ENCODE results near the gene RASGRP1.

RASGRP1 gene

GRCh38 chr15:38600236-38600635 is 35.6 kb upstream of the RASGRP1 start:
- Histone ChIP-seq H3K27ac (no peak overlapping the region), H3K36me3 (no peaks in the 10 kb centered on the region), H3K4me1 (no peaks in the 10 kb centered on the region), H3K27me3 (no peaks in the 10 kb centered on the region), H3K4me3 (no peak overlapping the region), H3K9me3 (no peaks in the 10 kb centered on the region)
- TF ChIP-seq, protein P1, sequence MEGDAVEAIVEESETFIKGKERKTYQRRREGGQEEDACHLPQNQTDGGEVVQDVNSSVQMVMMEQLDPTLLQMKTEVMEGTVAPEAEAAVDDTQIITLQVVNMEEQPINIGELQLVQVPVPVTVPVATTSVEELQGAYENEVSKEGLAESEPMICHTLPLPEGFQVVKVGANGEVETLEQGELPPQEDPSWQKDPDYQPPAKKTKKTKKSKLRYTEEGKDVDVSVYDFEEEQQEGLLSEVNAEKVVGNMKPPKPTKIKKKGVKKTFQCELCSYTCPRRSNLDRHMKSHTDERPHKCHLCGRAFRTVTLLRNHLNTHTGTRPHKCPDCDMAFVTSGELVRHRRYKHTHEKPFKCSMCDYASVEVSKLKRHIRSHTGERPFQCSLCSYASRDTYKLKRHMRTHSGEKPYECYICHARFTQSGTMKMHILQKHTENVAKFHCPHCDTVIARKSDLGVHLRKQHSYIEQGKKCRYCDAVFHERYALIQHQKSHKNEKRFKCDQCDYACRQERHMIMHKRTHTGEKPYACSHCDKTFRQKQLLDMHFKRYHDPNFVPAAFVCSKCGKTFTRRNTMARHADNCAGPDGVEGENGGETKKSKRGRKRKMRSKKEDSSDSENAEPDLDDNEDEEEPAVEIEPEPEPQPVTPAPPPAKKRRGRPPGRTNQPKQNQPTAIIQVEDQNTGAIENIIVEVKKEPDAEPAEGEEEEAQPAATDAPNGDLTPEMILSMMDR (IDR thresholded peaks at IDR 0.05) = no peak
- intact Hi-C loops (cut with DNase I; ENCODE audit: low total_unique reads) = no loop called here
- DNase-seq = no peak

DNA sequence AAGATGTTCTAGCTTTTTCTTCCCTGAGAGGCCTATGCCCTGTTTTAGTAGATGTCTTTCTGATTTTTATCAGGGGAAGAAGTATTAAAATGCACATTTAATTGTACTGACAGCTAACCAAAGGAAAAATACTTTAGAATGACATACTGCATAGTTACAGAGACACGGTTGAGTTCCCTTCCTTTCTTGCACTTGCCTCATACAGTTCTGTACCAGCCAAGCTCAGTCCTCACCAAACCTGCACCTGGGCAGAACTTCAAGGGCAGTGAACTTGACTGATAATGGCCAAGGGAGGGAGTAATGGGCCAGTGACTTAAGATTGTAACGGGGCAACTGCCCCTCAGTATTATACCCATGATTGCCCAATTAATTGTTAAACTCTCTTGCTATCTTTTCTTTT is 34.1 kb upstream of the RASGRP1 start:
- H3K27ac ChIP-seq = no peak overlapping the region

GRCh38 chr15:38597219-38597800 is 32.7 kb upstream of the RASGRP1 start:
- Histone ChIP-seq H3K36me3 (no peaks in the 10 kb centered on the region), H3K4me3 (no peak overlapping the region), H3K27me3 (no peaks in the 10 kb centered on the region), H3K27ac (no peak overlapping the region), H3K4me1 (no peaks in the 10 kb centered on the region), H3K9me3 (no peaks in the 10 kb centered on the region)
- DNase-seq = no peak
- intact Hi-C loops (cut with DNase I; ENCODE audit: low total_unique reads) = no loop called here
- TF ChIP-seq, protein P1 (IDR thresholded peaks at IDR 0.05) = no peak

More for the DNA sequence above, 34.1 kb upstream of the RASGRP1 start:
- TF ChIP-seq, protein P1 (IDR thresholded peaks at IDR 0.05) = no peak
- DNase-seq = no peak
- no peaks in the 10 kb centered on the region for H3K9me3 ChIP-seq
- H3K4me3 ChIP-seq = no peak overlapping the region
- H3K27me3 ChIP-seq = no peaks in the 10 kb centered on the region
- H3K4me1 ChIP-seq = no peaks in the 10 kb centered on the region
- no peaks in the 10 kb centered on the region for H3K36me3 ChIP-seq
- intact Hi-C loops (cut with DNase I; ENCODE audit: low total_unique reads) = no loop called here

DNA sequence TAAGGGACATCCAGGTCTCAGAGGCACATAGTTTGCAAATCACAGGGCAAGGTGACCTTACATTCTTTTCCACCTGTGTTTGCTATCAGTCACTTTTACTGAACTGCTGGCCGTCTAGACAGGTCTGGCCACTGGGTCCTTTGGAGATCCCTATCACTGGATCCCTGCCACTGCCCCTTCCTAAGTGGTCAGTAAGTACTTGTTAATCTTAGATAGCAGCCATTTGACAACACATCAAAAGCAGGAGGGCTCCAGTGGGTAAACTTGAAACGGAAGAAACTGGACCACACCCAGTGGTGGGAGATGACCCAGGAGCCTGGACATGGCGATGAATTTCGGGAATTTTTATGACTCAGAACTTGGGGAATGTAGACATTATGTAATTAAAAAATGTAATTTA is 28.9 kb upstream of the RASGRP1 start:
- TF ChIP-seq, protein P1 (IDR thresholded peaks at IDR 0.05) = no peak
- Histone ChIP-seq H3K4me3 (no peak overlapping the region), H3K27me3 (no peaks in the 10 kb centered on the region), H3K4me1 (no peaks in the 10 kb centered on the region), H3K27ac (no peak overlapping the region), H3K9me3 (no peaks in the 10 kb centered on the region), H3K36me3 (no peaks in the 10 kb centered on the region)
- intact Hi-C loops (cut with DNase I; ENCODE audit: low total_unique reads) = no loop called here
- no peak for DNase-seq

DNA sequence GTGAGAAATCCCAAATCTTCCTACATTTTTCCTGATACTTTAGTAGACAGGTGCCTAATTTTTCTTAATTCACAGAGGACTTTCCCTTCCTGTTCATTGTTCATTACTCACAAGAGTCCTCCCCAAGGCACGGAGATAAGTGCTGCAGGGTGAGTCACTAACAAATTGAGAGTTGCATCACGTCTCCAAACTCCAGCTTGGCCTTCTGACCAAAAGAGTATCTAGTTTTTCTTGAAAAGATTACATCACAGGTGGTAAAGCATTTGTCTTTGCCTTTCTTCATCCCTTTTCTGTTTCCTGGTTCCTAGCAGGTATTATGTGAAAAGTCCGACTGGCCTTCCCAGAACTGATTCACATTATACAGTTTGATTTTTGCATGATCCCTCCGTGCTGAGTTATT is 24.9 kb upstream of the RASGRP1 start:
- DNase-seq = no peak
- no peaks in the 10 kb centered on the region for H3K4me1 ChIP-seq
- intact Hi-C loops (cut with DNase I; ENCODE audit: low total_unique reads) = no loop called here
- H3K27ac ChIP-seq = no peak overlapping the region
- no peaks in the 10 kb centered on the region for H3K9me3 ChIP-seq
- H3K4me3 ChIP-seq = no peak overlapping the region
- TF ChIP-seq, protein P1 (IDR thresholded peaks at IDR 0.05) = no peak
- H3K27me3 ChIP-seq = no peaks in the 10 kb centered on the region
- H3K36me3 ChIP-seq = no peaks in the 10 kb centered on the region

- DNase-seq = no peak
Measured at GRCh38 chr15:38588672-38589071, 24.1 kb upstream of the RASGRP1 start.

More at GRCh38 chr15:38588672-38589071, 24.1 kb upstream of the RASGRP1 start:
- H3K27me3 ChIP-seq = no peaks in the 10 kb centered on the region
- intact Hi-C loops (cut with DNase I; ENCODE audit: low total_unique reads) = no loop called here
- H3K27ac ChIP-seq = no peak overlapping the region
- no peaks in the 10 kb centered on the region for H3K36me3 ChIP-seq
- TF ChIP-seq, protein P1 (IDR thresholded peaks at IDR 0.05) = no peak
- no peaks in the 10 kb centered on the region for H3K9me3 ChIP-seq
- H3K4me1 ChIP-seq = no peaks in the 10 kb centered on the region
- H3K4me3 ChIP-seq = no peak overlapping the region
